HG03025 (cell line): ENCODE results near the gene BLID.

Experiments
- ATAC-seq: cut with Tn5 transposase; IDR thresholded peaks from one replicate; pipeline ENCODE4 v1.9.1; 2021; ENCODE audit warnings: mild to moderate bottlenecking, moderate library complexity; ENCODE audit not compliant: unreplicated experiment, low FRiP score

Gene BLID

DNA sequence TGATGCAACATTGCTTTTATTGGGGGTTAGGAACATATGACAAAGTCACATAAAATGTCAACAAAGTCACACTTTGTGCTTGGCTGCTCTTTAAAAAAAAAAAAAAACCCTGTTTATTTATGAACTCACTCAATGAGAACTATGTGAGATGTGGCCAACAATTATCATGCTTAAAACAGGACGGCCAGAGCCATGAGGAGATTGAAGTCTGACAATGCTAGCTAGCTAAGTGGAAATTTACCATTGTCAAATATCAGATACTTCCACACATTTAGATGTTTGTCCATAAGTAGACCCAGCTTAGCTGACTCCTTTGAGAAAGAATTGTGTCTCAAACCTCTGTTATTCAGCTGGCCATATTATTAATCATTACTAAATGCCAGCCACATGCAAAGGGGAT, 26.9 kb downstream of the BLID start:
- ATAC-seq, result no peak

DNA sequence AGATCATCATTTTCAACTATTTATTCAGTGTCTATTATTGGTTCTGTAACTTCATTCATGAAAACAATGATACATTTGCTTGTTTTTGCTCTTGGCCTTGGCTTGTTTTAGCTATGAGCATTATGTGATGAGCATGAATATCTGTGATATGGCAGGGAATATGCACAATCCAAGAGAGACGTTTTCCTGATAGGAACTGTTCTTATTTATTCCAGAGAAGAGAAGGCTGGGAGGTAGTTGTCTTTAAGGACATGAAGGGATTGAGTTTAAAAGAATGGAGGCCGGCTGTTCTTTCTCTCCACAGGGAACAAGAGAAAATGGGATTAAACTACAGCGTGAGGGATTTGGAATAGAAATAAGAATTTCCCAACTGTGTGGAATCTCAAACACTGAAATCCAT, 30.3 kb downstream of the BLID start:
- no peak for ATAC-seq

DNA sequence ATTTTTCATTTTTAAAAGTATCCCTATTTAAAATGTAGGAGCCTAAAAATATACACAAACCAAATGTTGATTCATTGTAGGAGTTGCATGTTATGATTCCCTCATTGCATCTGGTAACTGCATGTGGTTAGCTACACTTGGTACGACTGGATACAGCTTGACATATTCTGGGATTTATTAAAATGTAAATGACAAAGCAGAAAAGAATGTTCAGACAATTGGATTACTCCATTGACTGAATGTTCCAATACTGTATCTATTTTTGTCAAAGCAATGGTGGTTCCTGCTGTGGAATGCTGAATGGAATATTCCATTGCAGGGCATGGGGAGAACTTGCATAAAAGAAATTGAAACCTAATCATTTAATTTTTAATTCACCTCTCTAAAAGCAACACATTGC, 30.8 kb downstream of the BLID start:
- no peak for ATAC-seq

DNA sequence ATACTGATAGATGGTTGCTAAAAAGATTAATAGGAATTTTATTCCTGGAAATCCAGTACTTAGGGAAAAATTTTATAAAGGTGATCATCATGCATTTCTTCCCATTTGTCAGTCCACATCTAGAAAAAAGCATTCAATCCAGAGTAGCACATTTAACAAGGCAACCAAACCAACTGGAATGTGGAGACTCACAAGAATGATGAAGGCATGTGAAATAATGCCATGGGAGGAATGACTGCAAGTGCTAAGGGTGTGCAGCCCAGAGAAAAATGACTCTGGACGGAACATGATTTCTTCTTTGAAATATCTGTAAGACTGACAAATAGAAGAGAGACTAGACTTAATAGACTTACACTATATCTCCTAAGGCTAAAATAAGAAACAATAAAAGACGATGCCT, 33.8 kb downstream of the BLID start:
- ATAC-seq, result no peak

DNA sequence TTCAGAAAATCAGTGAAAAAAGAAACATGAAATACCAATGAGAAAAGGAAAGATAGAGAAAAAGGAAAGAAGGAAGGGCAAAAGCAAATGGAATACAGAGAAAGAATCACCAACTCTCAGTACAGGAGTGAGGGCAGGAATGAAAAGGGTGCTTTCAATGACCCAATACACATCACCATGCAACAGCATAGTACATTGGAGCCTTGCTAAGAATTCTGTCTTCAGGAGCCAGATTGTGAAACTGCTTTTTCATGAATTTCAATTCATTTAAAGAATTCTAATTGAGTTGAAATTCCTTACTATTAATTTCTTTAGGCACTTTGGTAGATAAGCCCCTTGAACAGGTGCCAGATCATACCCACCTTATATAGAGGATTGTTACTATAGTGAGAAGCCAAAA, 34.9 kb downstream of the BLID start:
- ATAC-seq, result no peak

DNA sequence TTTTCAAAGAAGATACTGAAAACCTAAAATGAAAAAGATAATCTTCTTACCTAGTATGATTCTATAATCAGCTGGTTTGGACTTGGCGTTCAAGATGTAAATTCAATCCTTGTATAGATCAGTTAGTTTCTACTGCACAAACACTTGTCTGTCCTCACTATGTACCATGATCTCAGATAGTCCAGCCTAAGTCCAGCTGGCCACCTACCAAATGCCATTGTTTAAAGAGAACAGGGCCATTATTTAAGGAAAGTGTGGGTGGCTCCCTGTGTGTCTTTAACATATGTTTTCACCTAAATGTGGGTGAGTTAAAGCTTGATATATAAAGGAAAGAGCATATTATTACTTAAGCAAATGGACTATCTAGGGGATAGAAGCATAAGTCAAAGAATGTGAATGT, 38.6 kb downstream of the BLID start:
- ATAC-seq, result no peak

DNA sequence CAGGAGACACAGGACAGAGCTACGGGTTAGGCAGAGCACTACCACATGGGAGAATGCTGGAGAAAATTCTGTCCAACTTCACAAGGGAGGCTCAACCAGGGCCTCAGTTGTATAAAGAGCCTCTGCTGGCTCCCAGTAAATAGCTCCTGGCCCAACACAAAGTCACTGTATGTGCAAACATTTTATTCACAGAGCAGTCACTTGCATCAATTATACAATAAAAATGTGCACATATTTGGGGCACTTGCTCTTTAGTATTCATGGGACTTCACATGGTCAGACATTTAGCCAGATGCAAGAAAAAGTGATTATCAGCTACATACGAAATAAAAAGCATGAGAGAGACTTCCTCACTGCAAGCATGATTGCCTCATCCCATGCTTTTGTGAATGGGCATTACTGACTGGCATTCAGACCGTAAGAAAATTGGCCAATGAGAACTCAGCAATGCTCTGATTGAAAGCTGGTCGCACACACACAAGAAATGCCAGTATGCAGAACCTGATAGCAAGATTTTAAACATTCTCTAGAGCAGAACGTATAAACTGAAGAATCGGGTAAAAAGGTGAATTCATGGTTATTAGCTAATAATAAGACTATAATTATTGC, 39.4 kb downstream of the BLID start:
- ATAC-seq, result no peak

DNA sequence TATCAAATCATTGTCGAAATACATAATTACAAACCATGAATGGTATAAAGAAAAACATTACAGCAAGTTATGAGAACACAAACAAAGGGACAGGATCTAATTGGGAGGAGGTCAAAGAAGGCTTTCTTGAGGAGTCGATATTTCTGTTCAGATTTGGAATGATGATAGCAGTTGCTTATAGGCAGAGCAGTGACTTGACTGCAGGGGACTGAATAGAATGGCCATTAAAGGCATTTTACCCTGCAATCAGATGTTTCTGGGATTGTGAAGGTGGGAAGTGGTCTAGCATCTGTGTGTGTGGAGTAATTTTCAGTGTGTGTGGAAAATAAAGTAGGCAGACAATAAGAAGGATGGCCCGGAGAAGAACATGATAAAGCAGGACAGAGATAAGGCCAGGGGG, 41.0 kb downstream of the BLID start:
- no peak for ATAC-seq

DNA sequence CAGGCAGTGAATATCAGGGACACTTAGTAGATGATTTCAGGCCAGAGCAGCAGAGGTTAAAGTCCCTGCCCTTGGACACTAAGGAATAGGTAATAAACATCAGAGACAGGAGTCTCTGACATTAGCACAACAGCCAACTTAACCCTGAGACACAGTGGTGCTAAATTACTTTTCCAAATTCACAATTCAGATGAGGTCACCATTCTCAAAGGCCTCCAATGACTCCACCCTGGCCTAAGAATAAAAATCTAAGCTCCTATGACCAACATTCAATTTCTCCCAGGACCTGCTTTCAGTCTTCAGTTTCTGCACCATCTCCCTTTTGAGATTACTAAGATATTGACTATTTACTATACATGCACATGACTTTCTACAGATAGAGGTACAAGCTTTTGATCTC, 42.0 kb downstream of the BLID start:
- ATAC-seq, result no peak

DNA sequence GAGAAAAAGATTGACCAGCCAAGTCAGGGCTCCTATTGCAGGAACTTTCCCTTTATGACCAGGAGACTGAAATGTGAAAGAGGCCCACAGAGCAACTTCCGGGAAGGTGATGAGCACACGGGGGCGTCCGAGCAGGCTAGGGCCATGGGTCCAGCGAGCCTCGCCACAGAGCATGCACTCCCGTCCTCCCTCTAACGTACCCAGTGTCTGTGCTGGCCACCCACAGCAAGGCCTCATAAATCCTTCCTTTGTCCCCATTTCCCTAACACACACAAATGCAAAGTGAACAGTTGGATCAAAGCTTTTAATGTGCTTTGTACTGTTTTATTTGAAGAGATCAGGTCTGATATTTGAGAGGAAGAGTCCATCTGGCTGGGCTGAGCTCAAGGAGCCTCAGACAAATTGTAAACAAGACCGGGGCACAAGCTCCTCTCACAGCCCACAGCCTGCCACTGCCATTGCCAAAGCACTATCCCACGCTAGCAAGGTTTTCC, 44.3 kb downstream of the BLID start:
- no peak for ATAC-seq

DNA sequence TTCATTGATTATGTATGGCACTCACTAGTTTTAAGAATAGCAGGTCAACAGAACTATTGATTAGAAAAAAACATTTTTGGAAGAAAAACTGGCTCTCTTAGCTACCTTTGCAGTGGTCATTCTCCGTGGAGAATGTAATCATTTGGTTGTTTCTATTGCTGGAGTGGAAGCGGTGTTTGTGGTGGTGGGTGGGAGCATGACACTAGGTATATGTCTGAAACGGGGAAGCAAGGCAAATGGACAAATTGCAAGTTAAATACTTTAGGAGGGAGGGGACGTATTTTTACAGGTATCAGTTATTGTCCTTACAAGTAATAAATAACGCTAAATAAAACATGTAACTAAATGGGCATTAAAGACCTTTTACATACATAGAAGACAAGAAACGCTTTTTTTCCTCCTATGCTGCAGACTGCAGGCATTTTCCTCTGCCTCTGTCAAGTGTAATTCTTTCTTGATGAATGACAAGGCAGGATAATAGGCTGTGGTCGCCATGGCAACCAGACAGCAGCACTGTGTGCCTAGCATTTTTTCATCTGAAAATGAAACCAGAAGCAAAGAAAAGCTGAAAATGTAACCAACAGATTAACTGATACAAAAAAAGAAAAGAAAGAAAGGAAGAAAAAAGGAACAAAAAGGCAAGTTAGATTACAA, 46.2 kb downstream of the BLID start:
- no peak for ATAC-seq

DNA sequence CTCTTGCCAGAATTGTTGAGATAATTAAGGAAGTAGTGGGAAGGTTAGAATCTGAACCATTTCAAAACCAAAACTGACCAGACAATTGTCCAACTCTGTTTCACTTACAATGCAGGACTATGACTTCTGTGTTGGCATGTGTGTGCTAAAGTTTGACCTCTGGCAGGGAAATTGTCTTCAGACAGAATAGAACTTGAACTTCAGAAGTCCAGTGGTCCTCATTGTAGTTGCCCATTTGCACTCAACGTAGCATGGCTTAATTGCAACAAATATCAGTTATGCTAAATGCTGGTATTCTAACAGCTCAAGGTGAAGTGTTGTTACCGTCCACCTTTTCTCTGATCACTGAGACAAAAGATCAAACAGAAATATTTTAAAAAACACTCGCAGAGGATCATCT, 47.2 kb downstream of the BLID start:
- no peak for ATAC-seq

DNA sequence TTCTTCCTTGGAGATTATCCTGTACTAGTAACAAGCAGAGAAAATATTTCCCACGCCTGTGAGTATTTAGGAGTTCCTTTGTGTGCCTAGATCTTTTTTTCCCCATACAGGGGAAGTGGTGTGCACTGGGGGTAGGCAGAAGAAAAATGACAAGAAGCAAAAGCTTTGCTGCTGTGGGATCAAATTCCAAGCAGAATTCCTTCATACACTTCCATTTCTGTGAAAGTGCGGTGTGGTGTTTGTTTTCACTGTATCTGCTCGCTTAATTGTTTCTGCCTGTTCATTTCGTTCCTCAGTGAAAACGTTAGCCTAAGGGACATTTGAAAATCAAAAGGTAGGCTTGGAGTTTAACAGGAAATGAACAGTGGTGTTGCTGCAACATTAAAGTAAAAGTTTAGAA, 47.9 kb downstream of the BLID start:
- ATAC-seq, result no peak
